GM19238 (cell line): ENCODE measurements around the gene MRPS15.

Experiments used
- DNase-seq: peaks from one replicate; pipeline ENCODE4 v3.0.0; 2011; ENCODE audit warnings: low spot score; ENCODE audit not compliant: insufficient read length

The MRPS15 gene

DNA sequence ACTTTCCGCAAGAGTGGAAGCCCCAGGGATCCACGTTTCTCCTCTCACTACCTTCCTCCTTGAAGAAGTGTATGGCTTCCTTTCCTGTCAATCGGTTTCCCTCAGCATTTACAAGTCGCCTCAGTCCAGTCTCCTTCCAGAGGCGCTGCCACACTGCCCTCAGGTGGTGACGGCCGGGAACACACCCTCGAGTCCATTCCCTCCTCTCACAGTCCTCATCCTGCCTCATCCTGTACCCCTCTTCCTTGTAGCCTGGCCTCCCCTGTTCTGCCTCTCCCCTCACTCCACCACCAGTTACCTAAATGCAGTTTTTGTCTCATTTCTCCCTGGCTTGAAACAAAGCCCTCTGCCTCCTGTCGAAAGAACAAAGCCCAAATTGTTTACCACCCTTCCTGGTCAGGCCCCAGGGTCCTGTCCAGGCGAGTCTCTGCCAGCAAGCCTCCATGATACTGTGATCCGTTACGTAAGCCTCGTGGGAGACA lies 43.3 kb downstream of the MRPS15 start:
- DNase-seq: peak; percentile 69

GRCh38 chr1:36420409-36420808 lies 43.8 kb downstream of the MRPS15 start:
- DNase-seq: no peak

DNA sequence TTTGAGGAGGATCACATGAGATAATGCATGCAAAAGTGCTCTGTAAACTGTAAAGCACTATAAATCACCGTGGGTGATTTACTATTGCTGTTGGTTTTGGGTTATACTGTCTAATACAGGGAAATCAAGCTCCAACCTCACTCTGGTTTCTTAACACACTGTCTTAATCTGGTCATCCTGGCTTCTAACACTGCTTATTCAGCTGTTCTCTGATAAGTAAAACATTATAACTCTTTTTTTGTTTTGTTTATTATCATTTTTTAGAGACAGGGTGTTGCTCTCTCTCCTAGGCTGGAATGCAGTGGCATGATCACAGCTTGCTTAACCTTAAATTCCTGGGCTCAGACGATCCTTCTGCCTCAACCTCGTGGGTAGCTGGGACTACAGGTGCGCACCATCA lies 44.6 kb downstream of the MRPS15 start:
- DNase-seq: no peak

GRCh38 chr1:36419140-36419539 lies 45.0 kb downstream of the MRPS15 start:
- no peak for DNase-seq

DNA sequence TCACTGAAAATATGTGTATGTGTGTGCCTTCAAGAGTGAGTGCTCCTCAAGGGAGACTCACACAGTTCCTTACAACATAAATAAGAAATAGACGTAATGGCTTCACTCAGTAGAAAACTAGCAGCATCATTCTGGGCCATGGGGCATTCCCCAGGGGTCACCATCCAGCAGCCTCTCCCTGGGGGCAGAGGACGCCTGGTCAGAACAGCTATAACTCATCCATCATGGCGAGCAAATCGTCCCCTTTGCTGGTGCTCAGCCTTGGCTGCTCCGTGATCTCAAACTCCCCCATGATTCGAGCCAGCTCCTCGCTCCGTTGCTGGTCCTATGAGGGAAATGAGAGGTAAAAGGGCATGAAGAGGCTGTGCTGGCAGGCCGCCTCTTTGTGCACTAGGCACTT lies 46.3 kb downstream of the MRPS15 start:
- DNase-seq: no peak

DNA sequence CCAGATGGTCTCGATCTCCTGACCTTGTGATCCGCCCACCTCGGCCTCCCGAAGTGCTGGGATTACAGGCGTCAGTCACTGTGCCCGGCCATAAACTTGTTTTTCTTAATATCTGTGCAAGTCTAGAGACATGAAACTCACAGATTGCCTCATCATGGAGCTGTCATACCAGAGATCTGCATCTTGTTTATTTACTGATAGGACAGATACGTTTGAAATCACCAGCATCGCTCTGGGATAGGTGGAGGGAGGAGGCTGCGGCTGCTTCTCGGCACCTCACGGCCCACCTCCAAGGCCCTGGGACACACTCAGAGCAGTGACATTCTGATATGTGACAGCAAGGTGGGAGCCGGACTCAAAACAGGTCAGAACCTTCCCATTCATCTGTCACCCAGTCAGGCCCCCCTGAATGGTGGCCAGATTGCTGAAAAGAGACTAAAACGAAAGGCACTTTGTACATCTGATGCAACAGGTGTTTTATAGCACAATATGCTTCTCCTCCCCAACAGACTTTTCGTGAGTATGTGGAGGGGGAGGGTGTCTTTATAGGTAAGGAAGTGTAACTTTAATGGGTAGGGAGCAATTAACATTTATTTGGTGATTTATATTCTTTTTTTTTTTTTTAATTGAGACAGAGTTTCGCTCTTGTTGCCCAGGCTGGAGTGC lies 48.4 kb downstream of the MRPS15 start:
- no peak for DNase-seq

GRCh38 chr1:36414384-36414783 lies 49.8 kb downstream of the MRPS15 start:
- DNase-seq: no peak

DNA sequence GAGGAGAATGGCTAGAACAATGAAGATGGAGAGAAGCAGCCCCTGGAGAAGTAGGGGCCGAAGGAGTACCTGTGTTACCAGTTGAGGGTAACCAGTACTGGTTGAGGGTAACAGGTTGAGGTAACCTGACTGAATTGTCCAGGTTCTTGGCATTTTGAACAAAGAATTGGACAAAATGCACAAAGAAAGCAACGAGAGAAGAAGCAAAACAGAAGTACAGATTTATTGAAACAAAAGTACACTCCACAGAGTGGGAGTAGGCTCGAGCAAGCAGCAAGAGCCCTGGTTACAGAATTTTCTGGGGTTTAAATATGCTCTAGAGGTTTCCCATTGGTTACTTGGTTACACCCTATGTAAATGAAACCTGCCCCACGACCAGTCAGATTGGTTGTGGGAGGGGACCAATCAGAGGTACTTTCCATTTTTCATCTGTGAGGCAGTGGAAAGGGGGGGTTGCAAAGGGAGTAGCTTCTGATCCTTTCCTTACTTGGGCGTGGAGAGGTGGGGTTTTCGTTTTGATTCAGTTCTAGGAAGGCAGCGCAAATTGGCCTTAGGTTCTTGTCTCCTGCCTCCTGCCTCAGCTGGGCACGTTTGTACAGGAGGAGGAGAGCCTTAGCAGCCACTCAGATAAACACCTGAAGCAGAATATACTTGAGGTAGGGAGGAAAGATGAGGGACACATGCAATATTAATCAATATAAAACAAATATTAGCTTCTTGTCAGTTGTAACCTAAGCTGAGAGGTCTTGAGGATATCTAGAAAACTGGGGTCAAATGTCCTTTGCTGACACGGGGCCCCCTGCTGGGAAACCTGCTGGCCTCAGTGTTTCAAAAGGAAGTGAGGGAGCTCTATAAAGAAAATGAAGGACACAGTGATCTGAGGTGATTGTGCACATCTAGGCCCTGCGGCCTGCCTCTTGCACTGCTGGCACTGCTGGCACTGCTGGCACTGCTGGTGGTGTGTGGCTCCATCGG lies 52.2 kb downstream of the MRPS15 start:
- DNase-seq: no peak

DNA sequence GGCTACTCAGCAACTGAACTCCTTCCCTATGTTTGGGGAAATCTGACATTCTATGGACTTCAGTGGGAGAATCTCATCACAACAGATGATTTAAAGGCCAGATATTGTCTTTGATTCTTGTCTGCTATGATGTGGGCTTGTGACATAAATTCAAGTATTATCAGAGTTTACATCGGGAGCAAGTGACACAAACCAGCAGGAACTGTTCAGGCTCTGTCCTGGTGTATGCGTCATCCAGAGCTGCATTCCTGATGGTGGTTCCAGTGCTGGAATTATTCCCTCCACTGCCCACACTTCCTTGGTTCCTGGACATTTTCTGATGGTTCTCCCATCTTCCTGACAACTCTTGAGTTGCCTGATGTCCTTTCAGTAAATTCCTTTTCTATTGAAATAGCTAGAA lies 55.7 kb downstream of the MRPS15 start:
- DNase-seq: no peak

DNA sequence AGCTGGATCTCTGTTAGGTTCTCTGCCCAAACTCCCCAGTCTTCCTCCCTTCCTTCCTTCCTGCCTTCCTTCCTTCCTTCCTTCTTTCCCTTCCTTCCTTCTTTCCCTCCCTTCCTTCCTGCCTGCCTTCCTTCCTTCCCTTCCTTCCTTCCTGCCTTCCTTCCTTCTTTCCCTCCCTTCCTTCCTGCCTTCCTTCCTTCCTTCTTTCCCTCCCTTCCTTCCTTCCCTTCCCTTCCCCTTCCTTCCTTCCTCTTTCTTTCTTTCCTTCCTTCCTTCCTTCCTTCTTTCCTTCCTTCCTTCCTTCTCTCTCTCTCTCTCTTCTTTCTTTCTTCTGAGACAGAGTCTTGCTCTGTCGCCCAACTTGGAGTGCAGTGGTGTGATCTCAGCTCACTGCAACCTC lies 57.7 kb downstream of the MRPS15 start:
- no peak for DNase-seq
